H1 (cell line): ENCODE measurements around the gene CTNNA3. TPM values are rescaled to one million over a fixed set of nuclear protein-coding genes. Genes with fewer than 3 reads are reported as not detected.

ENCODE experiments used
- CBX5 ChIP-seq: fragments of 300-800, 300-1000 bp; sonication (generic); IDR thresholded peaks from 2 replicates; pipeline ENCODE4 v1.7.1; 2016; ENCODE audit warnings: antibody characterized with exemption, low read length, low read depth
- CTBP2 ChIP-seq: IDR thresholded peaks from 2 replicates; pipeline ENCODE4 v1.7.0; 2011; ENCODE audit warnings: borderline replicate concordance, mild to moderate bottlenecking, moderate library complexity, mixed read lengths, low read length; ENCODE audit not compliant: insufficient read depth, insufficient read length
- POU5F1 ChIP-seq: IDR thresholded peaks from 2 replicates; pipeline ENCODE4 v1.6.1; 2011; ENCODE audit warnings: low read depth, mild to moderate bottlenecking, low read length, moderate library complexity
- TBP ChIP-seq: IDR thresholded peaks from 2 replicates; pipeline ENCODE4 v1.6.1; 2011; ENCODE audit warnings: low read depth, low read length, improper control_type of control experiment
- polyA plus RNA-seq, 7 experiments: library from polyadenylated mRNA; depleted of rRNA in 3 of 7; stranded (reverse) in 5 of 7; unstranded in 2 of 7; fragments of >200 nt in 5 of 7; fragments of 200-250 nt in 2 of 7; gene quantifications; 1 replicate in 5 of 7; 2 replicates in 1 of 7; 4 replicates in 1 of 7; pipeline versions ENCODE4 v1.2.1 to v1.2.3, GENCODE V29; 2011 to 2013; ENCODE audit warnings: missing spikeins in 2 of 7, mixed read lengths in 2 of 7
- total RNA-seq: library from RNA; stranded (reverse); fragmentation: NEBNext Ultra II Directional; extraction: Animal tissue kit (Norgen Biotek cat#: 25700); gene quantifications from 2 replicates; pipeline ENCODE4 v1.2.1, GENCODE V29; 2021

CTNNA3 gene
- total and polyA plus RNA-seq, 2 of the 8 experiments (the other 6 are each of a cell fraction or from before 2014, with no cell fraction given): 1.3 to 1.5 TPM

GRCh38 chr10:67259319-67259929 is 436.6 kb downstream of the CTNNA3 start (continued):
- TF ChIP-seq CTBP2 (no peak), POU5F1 (no peak), CBX5 (no peak), TBP (no peak)
